ENCODE measurements around the gene AP3B2.

Gene AP3B2

GRCh38 chr15:82699726-82700125, 9.9 kb downstream of the AP3B2 start:
- in situ Hi-C loops (cut with MboI; ENCODE audit: low sequenced_read_pairs, unreplicated experiment) = no loop called here
- TF ChIP-seq, protein P1, sequence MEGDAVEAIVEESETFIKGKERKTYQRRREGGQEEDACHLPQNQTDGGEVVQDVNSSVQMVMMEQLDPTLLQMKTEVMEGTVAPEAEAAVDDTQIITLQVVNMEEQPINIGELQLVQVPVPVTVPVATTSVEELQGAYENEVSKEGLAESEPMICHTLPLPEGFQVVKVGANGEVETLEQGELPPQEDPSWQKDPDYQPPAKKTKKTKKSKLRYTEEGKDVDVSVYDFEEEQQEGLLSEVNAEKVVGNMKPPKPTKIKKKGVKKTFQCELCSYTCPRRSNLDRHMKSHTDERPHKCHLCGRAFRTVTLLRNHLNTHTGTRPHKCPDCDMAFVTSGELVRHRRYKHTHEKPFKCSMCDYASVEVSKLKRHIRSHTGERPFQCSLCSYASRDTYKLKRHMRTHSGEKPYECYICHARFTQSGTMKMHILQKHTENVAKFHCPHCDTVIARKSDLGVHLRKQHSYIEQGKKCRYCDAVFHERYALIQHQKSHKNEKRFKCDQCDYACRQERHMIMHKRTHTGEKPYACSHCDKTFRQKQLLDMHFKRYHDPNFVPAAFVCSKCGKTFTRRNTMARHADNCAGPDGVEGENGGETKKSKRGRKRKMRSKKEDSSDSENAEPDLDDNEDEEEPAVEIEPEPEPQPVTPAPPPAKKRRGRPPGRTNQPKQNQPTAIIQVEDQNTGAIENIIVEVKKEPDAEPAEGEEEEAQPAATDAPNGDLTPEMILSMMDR (IDR thresholded peaks at IDR 0.05; ENCODE audit: borderline replicate concordance, control extremely low read depth, extremely low read depth, insufficient read depth, missing control alignments) = no peak
- DNase-seq (ENCODE audit: low spot score) = no peak

DNA sequence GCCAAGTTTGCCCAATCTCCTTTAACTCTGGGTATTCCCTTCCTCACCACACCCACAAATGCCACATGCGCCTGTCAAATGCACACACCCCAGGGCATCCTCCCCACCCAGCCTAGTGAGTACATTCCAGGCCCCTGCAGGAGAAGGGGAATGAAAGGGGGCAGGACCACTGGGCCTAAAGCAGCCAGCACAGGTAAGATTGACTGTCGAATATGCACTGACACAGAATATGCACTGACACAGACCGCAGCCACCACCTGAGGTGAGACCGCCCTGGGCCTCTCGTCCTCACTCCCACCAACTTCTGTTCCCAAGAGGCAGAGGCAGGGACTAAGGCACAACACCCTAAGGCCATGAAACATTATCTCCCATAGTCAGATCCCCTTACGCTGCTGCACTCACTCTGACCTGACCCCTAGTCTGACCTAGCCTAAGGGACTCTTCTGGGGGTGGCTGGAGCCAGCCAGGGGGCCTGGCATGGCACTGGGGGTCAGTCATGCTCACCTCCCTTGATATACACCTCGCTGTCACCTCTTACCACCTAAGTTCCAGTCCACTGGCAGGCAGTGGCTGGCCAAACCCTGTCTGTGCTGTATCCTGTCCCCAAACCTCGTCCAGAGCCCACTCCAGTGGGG, 10.8 kb downstream of the AP3B2 start:
- TF ChIP-seq, protein P1 (IDR thresholded peaks at IDR 0.05; ENCODE audit: borderline replicate concordance, control extremely low read depth, extremely low read depth, insufficient read depth, missing control alignments) = no peak
- in situ Hi-C loops (cut with MboI; ENCODE audit: low sequenced_read_pairs, unreplicated experiment) = no loop called here

GRCh38 chr15:82697735-82698407, 11.8 kb downstream of the AP3B2 start:
- in situ Hi-C loops (cut with MboI; ENCODE audit: low sequenced_read_pairs, unreplicated experiment) = no loop called here
- no peak for DNase-seq (ENCODE audit: low spot score)

More for the DNA sequence above, 10.8 kb downstream of the AP3B2 start:
- no peak for DNase-seq (ENCODE audit: low spot score)

DNA sequence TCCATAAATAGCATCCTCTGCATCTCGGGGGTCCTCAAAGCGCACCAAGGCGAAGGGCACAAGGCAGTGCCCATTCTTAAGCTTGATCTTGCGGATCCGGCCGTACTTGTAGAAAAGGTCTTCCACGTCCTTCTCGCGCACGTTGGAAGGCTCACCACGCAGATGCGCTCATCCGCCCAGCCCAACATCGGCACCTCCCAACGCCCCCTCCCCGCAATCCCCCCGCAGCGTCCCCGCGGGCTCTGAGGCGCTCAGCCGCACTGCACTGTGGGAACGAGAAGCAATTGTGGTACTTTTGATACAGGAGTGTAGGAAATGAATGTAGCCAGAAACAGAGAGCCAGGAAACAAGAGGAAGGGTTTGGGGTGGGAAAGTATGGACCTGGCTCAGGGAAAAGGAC, 17.5 kb downstream of the AP3B2 start:
- in situ Hi-C loops (cut with MboI; ENCODE audit: low sequenced_read_pairs, unreplicated experiment) = no loop called here
- no peak for DNase-seq (ENCODE audit: low spot score)
- TF ChIP-seq, protein P1 (IDR thresholded peaks at IDR 0.05; ENCODE audit: borderline replicate concordance, control extremely low read depth, extremely low read depth, insufficient read depth, missing control alignments) = no peak

More at GRCh38 chr15:82697735-82698407, 11.8 kb downstream of the AP3B2 start:
- TF ChIP-seq, protein P1 (IDR thresholded peaks at IDR 0.05; ENCODE audit: borderline replicate concordance, control extremely low read depth, extremely low read depth, insufficient read depth, missing control alignments) = no peak

DNA sequence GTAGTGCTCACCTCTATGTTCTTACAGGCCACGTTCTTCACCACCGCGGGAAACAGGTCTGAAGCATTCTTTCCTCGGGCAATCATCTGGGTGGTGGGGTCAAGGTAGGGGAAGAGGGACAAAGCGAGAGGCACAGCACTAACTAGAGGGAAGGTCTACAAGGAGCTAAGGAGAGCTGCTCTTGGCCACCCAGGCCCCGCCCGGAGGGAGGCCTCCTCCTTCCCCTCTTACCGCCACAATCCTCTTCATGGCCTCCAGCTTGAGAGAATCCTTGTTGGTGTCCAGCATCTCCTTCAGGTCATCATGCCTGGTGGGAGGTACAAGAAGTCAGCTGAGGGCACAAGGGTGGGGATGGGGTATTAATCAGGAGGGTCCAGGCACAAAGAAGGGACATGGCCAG, 20.5 kb downstream of the AP3B2 start:
- in situ Hi-C loops (cut with MboI; ENCODE audit: low sequenced_read_pairs, unreplicated experiment) = no loop called here
- TF ChIP-seq, protein P1 (IDR thresholded peaks at IDR 0.05; ENCODE audit: borderline replicate concordance, control extremely low read depth, extremely low read depth, insufficient read depth, missing control alignments) = no peak

DNA sequence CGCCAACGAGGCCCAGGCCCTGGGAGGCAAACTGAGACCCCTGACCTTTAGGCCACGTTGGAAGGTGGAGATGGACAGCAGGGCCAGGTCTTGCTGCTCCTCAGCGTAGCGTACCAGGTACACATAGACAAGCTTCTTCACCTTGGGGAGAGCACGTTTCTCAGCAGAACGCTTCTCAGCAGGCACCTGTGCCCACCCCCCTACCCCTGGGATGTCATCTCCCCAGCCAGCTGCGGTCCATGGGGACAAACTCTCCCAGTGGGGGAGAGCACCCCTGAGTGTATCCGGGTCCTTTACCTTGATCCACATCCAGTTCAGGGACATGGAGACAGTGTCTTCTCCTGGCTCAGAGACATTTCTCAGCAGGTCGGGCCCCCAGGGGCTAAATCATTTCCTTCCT, 21.0 kb downstream of the AP3B2 start:
- in situ Hi-C loops (cut with MboI; ENCODE audit: low sequenced_read_pairs, unreplicated experiment) = no loop called here
- DNase-seq (ENCODE audit: low spot score) = no peak
- TF ChIP-seq, protein P1 (IDR thresholded peaks at IDR 0.05; ENCODE audit: borderline replicate concordance, control extremely low read depth, extremely low read depth, insufficient read depth, missing control alignments) = no peak

More for the DNA sequence above, 20.5 kb downstream of the AP3B2 start:
- no peak for DNase-seq (ENCODE audit: low spot score)

Data from GM13976 (cell line).